Inferior parietal cortex (tissue), 1 donor: ENCODE results near the gene RBMS1.

Experiments
- DNase-seq: peaks from one replicate; pipeline ENCODE4 v3.0.0-alpha.2; 2016; ENCODE audit errors: extremely low spot score

The RBMS1 gene, protein sequence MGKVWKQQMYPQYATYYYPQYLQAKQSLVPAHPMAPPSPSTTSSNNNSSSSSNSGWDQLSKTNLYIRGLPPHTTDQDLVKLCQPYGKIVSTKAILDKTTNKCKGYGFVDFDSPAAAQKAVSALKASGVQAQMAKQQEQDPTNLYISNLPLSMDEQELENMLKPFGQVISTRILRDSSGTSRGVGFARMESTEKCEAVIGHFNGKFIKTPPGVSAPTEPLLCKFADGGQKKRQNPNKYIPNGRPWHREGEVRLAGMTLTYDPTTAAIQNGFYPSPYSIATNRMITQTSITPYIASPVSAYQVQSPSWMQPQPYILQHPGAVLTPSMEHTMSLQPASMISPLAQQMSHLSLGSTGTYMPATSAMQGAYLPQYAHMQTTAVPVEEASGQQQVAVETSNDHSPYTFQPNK

GRCh38 chr2:160493227-160494028 lies at the start of gene RBMS1:
Gene RBMS1, minus strand, starts transcription at chr2:160493807. Its CDS starts 444 bp downstream, at chr2:160493363.
- no peak for DNase-seq

GRCh38 chr2:160541745-160542144 lies 48.1 kb upstream of the RBMS1 start:
- no peak for DNase-seq

GRCh38 chr2:160538559-160539355 lies 45.1 kb upstream of the RBMS1 start:
- DNase-seq = no peak

GRCh38 chr2:160538115-160538514 lies 44.5 kb upstream of the RBMS1 start:
- no peak for DNase-seq

DNA sequence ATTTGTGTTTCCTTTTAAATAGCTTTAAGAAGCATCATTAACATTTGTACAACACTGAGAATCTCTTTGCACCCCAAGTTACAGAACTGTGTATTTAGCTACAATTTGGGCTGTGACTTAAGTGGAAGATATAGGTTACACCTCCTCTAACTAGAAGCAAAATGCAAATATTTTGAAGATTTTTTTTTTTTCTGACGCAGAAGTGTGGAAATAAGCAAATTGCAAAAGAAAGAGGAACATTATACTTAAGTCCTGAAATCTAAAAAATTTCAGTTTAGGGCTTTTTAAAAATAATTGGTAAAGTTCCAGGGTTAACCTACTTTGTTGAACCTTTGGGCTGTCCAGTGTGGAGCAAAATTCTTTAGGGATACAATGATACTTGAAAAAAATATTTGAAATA lies 41.4 kb upstream of the RBMS1 start:
- no peak for DNase-seq

GRCh38 chr2:160534249-160534648 lies 40.6 kb upstream of the RBMS1 start:
- no peak for DNase-seq

DNA sequence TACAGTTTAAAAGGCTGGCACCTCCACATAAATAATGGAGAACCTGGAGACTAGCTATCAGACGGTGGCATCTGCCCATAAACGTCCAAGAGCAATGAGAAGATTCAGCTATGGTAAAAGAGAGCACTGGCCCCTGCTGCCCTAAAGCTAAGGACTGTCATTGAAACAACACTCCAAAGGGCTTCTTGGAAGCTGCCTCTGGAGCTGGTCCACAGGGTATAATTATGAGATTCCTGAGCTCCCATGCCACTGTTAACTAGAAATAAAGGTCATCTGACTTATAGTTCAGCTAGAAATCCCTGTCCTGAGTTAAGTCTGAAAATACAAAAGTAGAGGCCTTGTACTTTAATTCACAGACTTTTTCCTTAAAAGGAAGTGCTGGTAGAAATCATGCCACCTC lies 39.9 kb upstream of the RBMS1 start:
- no peak for DNase-seq

DNA sequence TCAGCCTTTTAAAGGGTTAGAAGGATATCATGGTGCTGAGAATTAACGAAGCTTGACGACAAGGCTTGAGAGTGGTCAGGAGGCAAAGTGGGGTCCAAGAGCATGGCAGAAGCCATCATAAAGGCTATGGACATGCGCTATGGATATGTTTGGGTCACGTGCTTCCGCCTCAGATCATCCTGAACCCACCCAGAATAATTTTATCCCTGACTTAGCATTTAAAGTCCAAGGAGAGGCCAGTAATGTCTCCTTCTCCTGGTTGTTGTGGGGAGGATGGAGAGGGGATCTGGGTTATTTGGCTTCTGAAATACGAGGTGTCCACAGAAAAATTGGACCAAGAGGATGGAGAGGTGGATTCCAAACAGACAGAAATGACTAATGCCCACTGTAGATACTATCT lies 38.8 kb upstream of the RBMS1 start:
- DNase-seq = no peak

GRCh38 chr2:160522951-160523710 lies 29.5 kb upstream of the RBMS1 start:
- DNase-seq = no peak

DNA sequence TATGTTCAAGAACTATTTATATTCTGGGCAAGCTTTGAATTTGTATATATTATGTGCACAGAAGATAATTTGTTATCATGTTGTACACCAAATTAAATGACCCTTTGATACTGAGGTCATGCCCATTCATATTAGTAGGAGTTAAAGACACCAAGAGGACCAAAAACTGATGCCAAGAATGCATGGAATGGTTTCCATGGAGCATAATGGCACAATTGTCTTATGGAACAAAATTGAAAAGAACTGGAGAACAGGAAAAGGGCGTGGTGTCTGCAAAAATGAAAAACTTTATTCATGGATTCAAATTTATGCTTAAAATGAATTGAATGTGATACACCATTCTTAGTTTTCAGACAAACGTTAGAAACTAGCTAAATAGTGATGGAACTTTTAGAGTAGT lies 24.1 kb upstream of the RBMS1 start:
- no peak for DNase-seq

DNA sequence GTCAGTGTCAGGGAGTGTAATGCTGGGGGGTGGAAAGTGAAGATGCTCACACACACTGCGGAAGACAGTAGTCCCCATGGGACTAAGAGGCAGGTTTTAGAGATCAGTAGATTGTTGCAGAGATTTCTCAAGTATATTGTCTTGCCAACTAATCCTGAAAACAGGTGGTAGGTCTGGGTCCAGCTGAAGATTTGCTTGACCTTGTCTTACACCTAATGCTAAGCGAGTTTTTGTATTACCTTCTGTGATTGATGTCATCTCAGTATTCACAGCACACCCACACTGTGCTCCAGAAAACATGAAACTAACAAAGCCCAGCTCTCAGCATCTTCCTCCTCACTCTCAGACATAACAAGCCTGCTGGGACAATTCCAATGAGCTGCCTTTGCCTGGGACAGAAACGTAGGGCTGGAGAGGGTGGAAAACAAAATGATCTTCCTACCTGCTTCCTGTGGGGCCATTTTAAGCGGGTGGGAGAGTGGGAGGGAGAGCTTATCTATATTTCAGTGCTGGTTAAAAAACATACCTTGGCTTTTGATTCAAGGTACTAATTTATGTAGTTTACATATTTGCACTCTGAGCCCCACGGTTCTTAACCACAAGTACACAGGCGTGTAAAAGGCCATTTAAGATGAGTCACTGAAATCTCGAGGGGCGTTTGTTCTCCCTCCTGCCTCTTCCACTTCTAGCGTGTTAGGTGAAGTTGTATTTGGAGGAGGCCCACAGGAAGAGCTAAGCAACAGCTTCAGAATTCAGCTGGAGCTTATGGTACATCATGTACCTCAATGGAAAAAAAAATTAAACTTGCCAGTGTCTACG lies 23.1 kb upstream of the RBMS1 start:
- no peak for DNase-seq

- DNase-seq = no peak
Measured at GRCh38 chr2:160515120-160515519, 21.5 kb upstream of the RBMS1 start.

- DNase-seq = no peak
Measured at GRCh38 chr2:160513120-160513519, 19.5 kb upstream of the RBMS1 start.

- DNase-seq = no peak
Measured at GRCh38 chr2:160512491-160512890, 18.9 kb upstream of the RBMS1 start.

GRCh38 chr2:160510617-160511016 lies 17.0 kb upstream of the RBMS1 start:
- no peak for DNase-seq

- no peak for DNase-seq
Measured at GRCh38 chr2:160509016-160509415, 15.4 kb upstream of the RBMS1 start.

GRCh38 chr2:160507464-160507863 lies 13.9 kb upstream of the RBMS1 start:
- DNase-seq = no peak

GRCh38 chr2:160507046-160507407 lies 13.4 kb upstream of the RBMS1 start:
- DNase-seq = no peak

DNA sequence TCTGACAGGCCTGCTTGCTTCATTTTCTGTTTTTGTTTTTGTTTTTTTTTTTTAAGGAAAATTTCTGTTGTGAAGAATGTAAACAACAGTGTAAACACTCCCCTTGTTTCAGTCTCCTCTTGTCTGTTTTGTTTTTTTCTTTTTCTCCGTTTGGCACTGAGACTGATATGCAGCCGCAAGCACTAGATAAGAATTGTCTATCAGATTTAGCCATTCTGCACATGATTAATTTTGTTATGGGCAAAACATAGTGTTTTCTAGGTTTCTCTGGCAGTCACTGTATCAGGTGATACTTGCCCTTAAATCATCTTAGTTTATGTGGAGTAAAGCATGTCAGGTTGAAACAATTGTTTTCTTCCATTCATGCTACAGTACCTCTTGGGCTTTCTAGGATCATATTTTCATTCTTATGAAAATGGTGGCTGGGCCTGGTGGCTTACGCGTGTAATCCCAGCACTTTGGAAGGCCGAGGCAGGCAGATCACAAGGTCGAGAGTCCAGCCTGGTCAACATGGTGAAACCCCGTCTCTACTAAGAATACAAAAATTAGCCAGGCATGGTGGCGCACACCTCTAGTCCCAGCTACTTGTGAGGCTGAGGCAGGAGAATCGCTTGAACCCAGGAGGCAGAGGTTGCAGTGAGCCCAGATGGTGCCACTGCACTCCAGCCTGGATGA lies 12.9 kb upstream of the RBMS1 start:
- DNase-seq = no peak

- no peak for DNase-seq
Measured at GRCh38 chr2:160505256-160505655, 11.6 kb upstream of the RBMS1 start.
